ENCODE results near the gene TRAPPC12.
"Not testable (repeated sequence)": the region's sequence is repeated elsewhere in the genome, so short reads cannot be mapped to it uniquely, and the experiment has no call there.

TRAPPC12 gene

GRCh38 chr2:3361518-3362389 is 17.7 kb upstream of the TRAPPC12 start:
- no peak for DNase-seq
- in situ Hi-C loops (cut with HindIII; ENCODE audit: low pct_ligation_motif_present, low pct_unique_long_range_greater_than_20kb, low sequenced_read_pairs) = no loop called here

GRCh38 chr2:3365219-3365618 is 14.3 kb upstream of the TRAPPC12 start:
- in situ Hi-C loops (cut with HindIII; ENCODE audit: low pct_ligation_motif_present, low pct_unique_long_range_greater_than_20kb, low sequenced_read_pairs) = no loop called here
- DNase-seq = no peak

- DNase-seq = no peak
- in situ Hi-C loops (cut with HindIII; ENCODE audit: low pct_ligation_motif_present, low pct_unique_long_range_greater_than_20kb, low sequenced_read_pairs) = no loop called here
These were observed 11.2 kb upstream of the TRAPPC12 start for GRCh38 chr2:3368261-3368722.

GRCh38 chr2:3369340-3370181 is 9.9 kb upstream of the TRAPPC12 start:
- in situ Hi-C loops (cut with HindIII; ENCODE audit: low pct_ligation_motif_present, low pct_unique_long_range_greater_than_20kb, low sequenced_read_pairs); DNase-seq: not testable (repeated sequence)

GRCh38 chr2:3376821-3377220 is 2.7 kb upstream of the TRAPPC12 start:
- DNase-seq = no peak
- in situ Hi-C loops (cut with HindIII; ENCODE audit: low pct_ligation_motif_present, low pct_unique_long_range_greater_than_20kb, low sequenced_read_pairs) = no loop called here

GRCh38 chr2:3377279-3377611 is 2.2 kb upstream of the TRAPPC12 start:
- in situ Hi-C loops (cut with HindIII; ENCODE audit: low pct_ligation_motif_present, low pct_unique_long_range_greater_than_20kb, low sequenced_read_pairs) = no loop called here
- peak; percentile 68 for DNase-seq

- DNase-seq = peak; percentile 100
- in situ Hi-C loops (cut with HindIII; ENCODE audit: low pct_ligation_motif_present, low pct_unique_long_range_greater_than_20kb, low sequenced_read_pairs) = no loop called here
These were observed 1.7 kb upstream of the TRAPPC12 start, which contains the start of gene EIPR1 for GRCh38 chr2:3377612-3378432. Gene EIPR1, minus strand, starts transcription at chr2:3377818. Its CDS starts 129 bp downstream, at chr2:3377689.

GRCh38 chr2:3379339-3379646 is 201 bp upstream of the TRAPPC12 start:
- in situ Hi-C loops (cut with HindIII; ENCODE audit: low pct_ligation_motif_present, low pct_unique_long_range_greater_than_20kb, low sequenced_read_pairs) = no loop called here
- no peak for DNase-seq

GRCh38 chr2:3386448-3386958 is 7.0 kb downstream of the TRAPPC12 start:
- no peak for DNase-seq
- in situ Hi-C loops (cut with HindIII; ENCODE audit: low pct_ligation_motif_present, low pct_unique_long_range_greater_than_20kb, low sequenced_read_pairs) = no loop called here

GRCh38 chr2:3387011-3387410 is 7.5 kb downstream of the TRAPPC12 start:
- in situ Hi-C loops (cut with HindIII; ENCODE audit: low pct_ligation_motif_present, low pct_unique_long_range_greater_than_20kb, low sequenced_read_pairs) = no loop called here
- no peak for DNase-seq

GRCh38 chr2:3387644-3388411 is 8.3 kb downstream of the TRAPPC12 start:
- in situ Hi-C loops (cut with HindIII; ENCODE audit: low pct_ligation_motif_present, low pct_unique_long_range_greater_than_20kb, low sequenced_read_pairs) = no loop called here
- no peak for DNase-seq

- in situ Hi-C loops (cut with HindIII; ENCODE audit: low pct_ligation_motif_present, low pct_unique_long_range_greater_than_20kb, low sequenced_read_pairs) = no loop called here
- DNase-seq = no peak
These were observed 8.9 kb downstream of the TRAPPC12 start for GRCh38 chr2:3388412-3388738.

- DNase-seq = no peak
- in situ Hi-C loops (cut with HindIII; ENCODE audit: low pct_ligation_motif_present, low pct_unique_long_range_greater_than_20kb, low sequenced_read_pairs) = no loop called here
These were observed 9.7 kb downstream of the TRAPPC12 start for GRCh38 chr2:3389193-3389592.

GRCh38 chr2:3390041-3390440 is 10.5 kb downstream of the TRAPPC12 start:
- in situ Hi-C loops (cut with HindIII; ENCODE audit: low pct_ligation_motif_present, low pct_unique_long_range_greater_than_20kb, low sequenced_read_pairs) = no loop called here
- no peak for DNase-seq

GRCh38 chr2:3392216-3392615 is 12.7 kb downstream of the TRAPPC12 start:
- in situ Hi-C loops (cut with HindIII; ENCODE audit: low pct_ligation_motif_present, low pct_unique_long_range_greater_than_20kb, low sequenced_read_pairs) = no loop called here

GRCh38 chr2:3396920-3397559 is 17.5 kb downstream of the TRAPPC12 start:
- in situ Hi-C loops (cut with HindIII; ENCODE audit: low pct_ligation_motif_present, low pct_unique_long_range_greater_than_20kb, low sequenced_read_pairs) = no loop called here
- no peak for DNase-seq

More at GRCh38 chr2:3392216-3392615, 12.7 kb downstream of the TRAPPC12 start:
- no peak for DNase-seq

GRCh38 chr2:3398857-3399256 is 19.4 kb downstream of the TRAPPC12 start:
- in situ Hi-C loops (cut with HindIII; ENCODE audit: low pct_ligation_motif_present, low pct_unique_long_range_greater_than_20kb, low sequenced_read_pairs) = no loop called here
- no peak for DNase-seq

GRCh38 chr2:3399381-3399780 is 19.9 kb downstream of the TRAPPC12 start:
- in situ Hi-C loops (cut with HindIII; ENCODE audit: low pct_ligation_motif_present, low pct_unique_long_range_greater_than_20kb, low sequenced_read_pairs) = no loop called here
- no peak for DNase-seq
